ENCODE measurements around the gene CAMTA1.

DNA sequence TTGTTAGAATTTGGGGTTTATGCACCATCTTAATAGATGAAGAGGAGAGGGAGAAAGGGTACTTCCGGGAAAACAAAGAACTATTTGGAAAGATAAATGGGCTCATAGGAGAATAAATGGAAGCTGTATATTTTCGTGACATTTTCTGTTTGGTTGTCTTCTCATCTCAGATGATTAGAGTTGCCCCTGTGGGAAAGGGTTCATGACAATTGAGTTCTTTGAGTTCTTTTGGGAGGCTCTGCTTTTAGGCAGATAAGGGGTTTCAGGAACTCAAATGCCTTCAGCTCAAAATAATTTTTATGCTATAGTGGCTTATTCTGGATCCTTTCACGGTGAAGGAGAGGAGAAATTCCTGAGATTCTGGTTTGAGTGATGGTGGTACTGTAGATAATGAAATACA, 63.6 kb downstream of the CAMTA1 start:
- TF ChIP-seq CTCF (optimal IDR thresholded peaks at IDR 0.05 in 1 of 3, IDR thresholded peaks at IDR 0.05 in 1 of 3, conservative IDR thresholded peaks at IDR 0.05 in 1 of 3; ENCODE audit: extremely low read depth in 1 of 3, insufficient read depth in 2 of 3, low read length in 3 of 3) (no peak), EZH2 (IDR thresholded peaks at IDR 0.05; ENCODE audit: low read length) (no peak)

Measured in keratinocyte (primary cell).